A549 (cell line): ENCODE results near the gene KIF12. TPM values are rescaled to one million over a fixed set of nuclear protein-coding genes. Genes with fewer than 3 reads are reported as not detected.

ENCODE experiments used
- ATAC-seq, 2 experiments: fragments of 200-7000 bp in 1 of 2; fragments of >200 bp in 1 of 2; cut with Nextera tagmentation in 1 of 2; cut with Tn5 transposase in 1 of 2; 3 replicates each; pipeline versions ENCODE4 v1.8.0 to v1.9.1; 2018 to 2020; ENCODE audit warnings: mild to moderate bottlenecking in 1 of 2, moderate library complexity in 1 of 2
- CTCF ChIA-PET: fragments of 300-600 bp; sonication (Branson Sonifier 250); formaldehyde crosslinking; extraction: SDS; loops from one replicate; lab custom pipeline; 2021; ENCODE audit warnings: antibody characterized with exemption, inconsistent platforms; lab: Yijun Ruan, JAX
- POLR2A ChIA-PET: fragments of 350-600 bp; formaldehyde crosslinking; extraction: SDS; loops from one replicate; lab custom pipeline; 2021; ENCODE audit warnings: antibody characterized with exemption, inconsistent platforms; lab: Yijun Ruan, JAX
- DNase-seq, 2 experiments: peaks; one replicate each; pipeline versions ENCODE4 v3.0.0 to v3.0.0-alpha.2; 2011 to 2016; ENCODE audit warnings: low read depth in 1 of 2, low spot score in 1 of 2
- FAIRE-seq: peaks from 2 replicates; lab custom pipeline; 2011; peaks lifted over from hg19 to GRCh38; lab: Jason Lieb, UNC
- H3K27ac ChIP-seq, 2 experiments: fragments of >200 bp; sonication (Bioruptor Twin); formaldehyde crosslinking; 3 replicates each; pipeline ENCODE4 v1.5.1; 2016 to 2017
- H3K4me1 ChIP-seq: fragments of >200 bp; sonication (Bioruptor Twin); formaldehyde crosslinking; 3 replicates; pipeline ENCODE4 v1.6.1; 2016
- H3K4me2 ChIP-seq: fragments of >200 bp; sonication (Bioruptor Twin); formaldehyde crosslinking; 3 replicates; pipeline ENCODE4 v1.6.1; 2016
- H3K4me3 ChIP-seq: fragments of >200 bp; sonication (Bioruptor Twin); formaldehyde crosslinking; 3 replicates; pipeline ENCODE4 v1.5.1; 2016
- H3K9me3 ChIP-seq: fragments of >200 bp; sonication (Bioruptor Twin); formaldehyde crosslinking; 3 replicates; pipeline ENCODE4 v1.6.1; 2016
- ATOH8 ChIP-seq: fragments of 250-450 bp; sonication (Bioruptor Pico); IDR thresholded peaks from 2 replicates; pipeline ENCODE4 v1.5.0; 2020; ENCODE audit warnings: low read depth, mild to moderate bottlenecking, moderate library complexity
- BCL3 ChIP-seq: fragments of >200 bp; sonication (Bioruptor Twin); formaldehyde crosslinking; IDR thresholded peaks from 3 replicates; pipeline ENCODE4 v1.6.1; 2016
- BHLHE40 ChIP-seq: IDR thresholded peaks from 2 replicates; pipeline ENCODE4 v1.6.1; 2012; ENCODE audit warnings: low read depth, low read length, inconsistent platforms
- CHD2 ChIP-seq: fragments of 150-350 bp; IDR thresholded peaks from 2 replicates; pipeline ENCODE4 v1.6.1; 2014; ENCODE audit warnings: low read length; ENCODE audit not compliant: partially characterized antibody
- CTCF ChIP-seq: fragments of >200 bp; sonication (Bioruptor Twin); formaldehyde crosslinking; IDR thresholded peaks from 3 replicates; pipeline ENCODE4 v1.5.1; 2016
- E2F6 ChIP-seq: IDR thresholded peaks from 2 replicates; pipeline ENCODE4 v1.6.1; 2012; ENCODE audit warnings: low read depth, borderline replicate concordance
- ELK1 ChIP-seq: fragments of 150-350 bp; IDR thresholded peaks from 2 replicates; pipeline ENCODE4 v1.6.1; 2014; ENCODE audit warnings: low read depth, mild to moderate bottlenecking, low read length
- EP300 ChIP-seq, 2 experiments: fragments of >200 bp; sonication (Bioruptor Twin); formaldehyde crosslinking; IDR thresholded peaks; 2 replicates in 1 of 2; 3 replicates in 1 of 2; pipeline ENCODE4 v1.6.1; 2016 to 2017
- ESRRA ChIP-seq: fragments of 150-350 bp; IDR thresholded peaks from 2 replicates; pipeline ENCODE4 v1.6.1; 2014; ENCODE audit warnings: mild to moderate bottlenecking, low read length, borderline replicate concordance
- FOSL2 ChIP-seq, 2 experiments: fragments of 450-650 bp in 1 of 2; fragments of >200 bp in 1 of 2; sonication (Bioruptor Twin) in 1 of 2; formaldehyde crosslinking; IDR thresholded peaks; 2 replicates each; pipeline versions ENCODE4 v1.5.0 to v1.6.1; 2016 to 2020; ENCODE audit warnings: mild to moderate bottlenecking in 1 of 2, moderate library complexity in 1 of 2
- HDAC2 ChIP-seq: fragments of 200-600 bp; sonication (generic); IDR thresholded peaks from 2 replicates; pipeline ENCODE4 v1.6.1; 2016
- HOXA7 ChIP-seq: fragments of 250-450 bp; sonication (Bioruptor Pico); IDR thresholded peaks from 2 replicates; pipeline ENCODE4 v1.5.0; 2020; ENCODE audit warnings: mild to moderate bottlenecking, moderate library complexity
- JUNB ChIP-seq: fragments of >200 bp; sonication (Bioruptor Twin); formaldehyde crosslinking; IDR thresholded peaks from 2 replicates; pipeline ENCODE4 v1.6.1; 2016
- KDM5A ChIP-seq: fragments of 200-600 bp; sonication (generic); IDR thresholded peaks from 2 replicates; pipeline ENCODE4 v1.6.1; 2016; ENCODE audit warnings: antibody characterized with exemption, mild to moderate bottlenecking
- MAX ChIP-seq: IDR thresholded peaks from 2 replicates; pipeline ENCODE4 v1.6.1; 2012
- NPAS2 ChIP-seq: fragments of 250-450 bp; sonication (Bioruptor Pico); IDR thresholded peaks from 2 replicates; pipeline ENCODE4 v1.8.0; 2022; ENCODE audit warnings: mild to moderate bottlenecking, moderate library complexity, borderline replicate concordance
- PHF8 ChIP-seq: fragments of 200-600 bp; sonication (generic); IDR thresholded peaks from 2 replicates; pipeline ENCODE4 v1.6.1; 2016; ENCODE audit warnings: low read depth, mild to moderate bottlenecking, antibody characterized with exemption, moderate library complexity, borderline replicate concordance
- POLR2AphosphoS2 ChIP-seq: conservative IDR thresholded peaks from 2 replicates; pipeline ENCODE4 v1.6.1; 2012; ENCODE audit warnings: low read length, improper control_type of control experiment, inconsistent platforms
- RARB ChIP-seq: fragments of 250-450 bp; sonication (Bioruptor Pico); IDR thresholded peaks from 2 replicates; pipeline ENCODE4 v1.8.0; 2021; ENCODE audit warnings: mild to moderate bottlenecking, moderate library complexity
- RNF2 ChIP-seq: fragments of 200-600 bp; sonication (generic); IDR thresholded peaks from 2 replicates; pipeline ENCODE4 v1.6.1; 2016; ENCODE audit warnings: low read depth, mild to moderate bottlenecking, antibody characterized with exemption, moderate library complexity, borderline replicate concordance
- SMC3 ChIP-seq: fragments of >200 bp; sonication (Bioruptor Twin); formaldehyde crosslinking; IDR thresholded peaks from 3 replicates; pipeline ENCODE4 v1.6.1; 2018; ENCODE audit warnings: inconsistent platforms
- TFCP2L1 ChIP-seq: fragments of 250-450 bp; sonication (Bioruptor Pico); IDR thresholded peaks from 2 replicates; pipeline ENCODE4 v1.5.0; 2021; ENCODE audit warnings: mild to moderate bottlenecking
- ZC3H11A ChIP-seq: fragments of 450-650 bp; IDR thresholded peaks from 2 replicates; pipeline ENCODE4 v1.6.1; 2014; ENCODE audit warnings: antibody characterized with exemption, mild to moderate bottlenecking
- ZFP36 ChIP-seq: fragments of 450-650 bp; IDR thresholded peaks from 2 replicates; pipeline ENCODE4 v1.6.1; 2014; ENCODE audit warnings: borderline replicate concordance; ENCODE audit not compliant: partially characterized antibody
- WGBS: methylation state at CpG from one replicate; pipeline ENCODE4 v1.1.6; 2017; ENCODE audit errors: missing lambda C conversion rate; 5-methylcytosine and 5-hydroxymethylcytosine counted together
- polyA plus RNA-seq, 4 experiments: library from polyadenylated mRNA; depleted of rRNA in 3 of 4; stranded (reverse); fragments of >200 nt; fragmentation: RNase III in 1 of 4; extraction: RNeasy Plus Mini Kit Qiagen cat#74134 plus additional on column Dnase treatment in 1 of 4; gene quantifications; 2 replicates in 3 of 4; 3 replicates in 1 of 4; pipeline ENCODE4 v1.2.3, GENCODE V29; 2011 to 2017
- TF ChIP-seq, protein P1 (sequence below): fragments of >200 bp; sonication (Bioruptor Twin); formaldehyde crosslinking; IDR thresholded peaks from 2 replicates; pipeline ENCODE4 v1.6.1; 2016
- TF ChIP-seq, protein P2 (sequence below): fragments of 250-450 bp; sonication (Bioruptor Pico); IDR thresholded peaks from 2 replicates; pipeline ENCODE4 v1.5.0; 2021; ENCODE audit warnings: mild to moderate bottlenecking, moderate library complexity, borderline replicate concordance
- TF ChIP-seq, protein P3 (sequence below): fragments of 200-600 bp; sonication (generic); IDR thresholded peaks from 2 replicates; pipeline ENCODE4 v1.6.1; 2016; ENCODE audit warnings: antibody characterized with exemption, mild to moderate bottlenecking, moderate library complexity

KIF12 gene
- polyA plus RNA-seq, 2 of the 4 experiments (the other 2 are of a cell fraction) = 6.0 to 6.3 TPM

DNA sequence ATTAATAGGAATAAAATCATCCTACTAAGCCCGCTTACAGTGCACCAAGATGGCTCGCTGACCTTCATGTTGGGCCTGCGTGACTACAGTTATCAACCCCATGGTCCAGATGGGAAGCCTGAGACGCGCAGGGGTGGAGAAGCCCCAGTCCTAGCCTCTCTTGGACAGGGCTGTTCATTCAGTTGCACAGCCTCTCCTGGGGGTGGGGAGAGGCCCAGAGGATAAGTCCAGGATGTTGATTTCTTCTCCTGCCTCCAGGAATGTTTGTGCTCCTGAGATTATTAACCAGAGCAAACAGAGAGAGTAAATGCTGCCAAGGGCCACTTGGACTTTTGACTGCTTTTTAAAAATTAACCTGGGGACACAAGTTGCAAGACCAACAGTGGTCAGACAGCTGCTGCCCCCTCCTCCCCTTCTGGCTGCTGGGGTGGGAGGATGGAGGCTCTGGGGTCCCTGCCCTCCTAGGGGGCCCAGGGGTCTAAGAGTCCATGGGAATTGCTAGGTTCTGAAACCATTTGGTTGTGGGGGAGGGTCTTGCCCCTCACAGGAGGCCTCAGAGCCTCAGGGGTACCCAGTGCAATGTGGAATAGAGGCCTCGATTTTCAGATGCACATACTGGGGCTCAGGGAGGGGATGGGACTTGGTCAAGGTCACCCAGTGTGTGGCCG lies 18.2 kb downstream of the KIF12 start:
- Histone ChIP-seq H3K4me3 (no peak overlapping the region), H3K4me1 (peaks cover 74% of the 10 kb centered on the region), H3K27ac (peak overlapping the region; percentile 93 to 94), H3K4me2 (peak overlapping the region; percentile 70), H3K9me3 (no peaks in the 10 kb centered on the region)
- ChIA-PET CTCF (interaction anchor here (0.9 to 10.1 kb wide), 11 partner anchors 9 to 317 kb away, joined by 3 to 191 read pairs (median 24); partner anchors contain the start of genes COL27A1 and KIF12), POLR2A (no interaction called here)
- FAIRE-seq (peak; percentile 97), ATAC-seq (peak; percentile 76 to 84), DNase-seq (peak; percentile 83 to 94)
- 2% methylated on average over 7 of the region's 7 CpGs for WGBS
- TF ChIP-seq ELK1 = no peak
- no peak for TF ChIP-seq RNF2
- TF ChIP-seq E2F6 = no peak; the same call in 1 of the 2 replicates
- TF ChIP-seq, protein P1, sequence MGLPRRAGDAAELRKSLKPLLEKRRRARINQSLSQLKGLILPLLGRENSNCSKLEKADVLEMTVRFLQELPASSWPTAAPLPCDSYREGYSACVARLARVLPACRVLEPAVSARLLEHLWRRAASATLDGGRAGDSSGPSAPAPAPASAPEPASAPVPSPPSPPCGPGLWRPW = no peak
- no peak for TF ChIP-seq BHLHE40
- no peak for TF ChIP-seq KDM5A
- TF ChIP-seq SMC3 = peak; percentile 19; the same call in 1 of the 3 replicates
- no peak for TF ChIP-seq FOSL2 (IDR thresholded peaks at IDR 0.05)
- TF ChIP-seq FOSL2 (CRISPR knock-in tag; IDR thresholded peaks at IDR 0.05) = peak; percentile 47
- no peak for TF ChIP-seq POLR2AphosphoS2
- TF ChIP-seq HDAC2 = no peak
- TF ChIP-seq ESRRA = no peak
- TF ChIP-seq PHF8 = no peak
- TF ChIP-seq, protein P2, sequence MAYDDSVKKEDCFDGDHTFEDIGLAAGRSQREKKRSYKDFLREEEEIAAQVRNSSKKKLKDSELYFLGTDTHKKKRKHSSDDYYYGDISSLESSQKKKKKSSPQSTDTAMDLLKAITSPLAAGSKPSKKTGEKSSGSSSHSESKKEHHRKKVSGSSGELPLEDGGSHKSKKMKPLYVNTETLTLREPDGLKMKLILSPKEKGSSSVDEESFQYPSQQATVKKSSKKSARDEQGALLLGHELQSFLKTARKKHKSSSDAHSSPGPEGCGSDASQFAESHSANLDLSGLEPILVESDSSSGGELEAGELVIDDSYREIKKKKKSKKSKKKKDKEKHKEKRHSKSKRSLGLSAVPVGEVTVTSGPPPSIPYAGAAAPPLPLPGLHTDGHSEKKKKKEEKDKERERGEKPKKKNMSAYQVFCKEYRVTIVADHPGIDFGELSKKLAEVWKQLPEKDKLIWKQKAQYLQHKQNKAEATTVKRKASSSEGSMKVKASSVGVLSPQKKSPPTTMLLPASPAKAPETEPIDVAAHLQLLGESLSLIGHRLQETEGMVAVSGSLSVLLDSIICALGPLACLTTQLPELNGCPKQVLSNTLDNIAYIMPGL = no peak
- TF ChIP-seq EP300 (IDR thresholded peaks at IDR 0.05) = peak; percentile 28 to 62; a peak in 2 of 5 replicates
- TF ChIP-seq, protein P3, sequence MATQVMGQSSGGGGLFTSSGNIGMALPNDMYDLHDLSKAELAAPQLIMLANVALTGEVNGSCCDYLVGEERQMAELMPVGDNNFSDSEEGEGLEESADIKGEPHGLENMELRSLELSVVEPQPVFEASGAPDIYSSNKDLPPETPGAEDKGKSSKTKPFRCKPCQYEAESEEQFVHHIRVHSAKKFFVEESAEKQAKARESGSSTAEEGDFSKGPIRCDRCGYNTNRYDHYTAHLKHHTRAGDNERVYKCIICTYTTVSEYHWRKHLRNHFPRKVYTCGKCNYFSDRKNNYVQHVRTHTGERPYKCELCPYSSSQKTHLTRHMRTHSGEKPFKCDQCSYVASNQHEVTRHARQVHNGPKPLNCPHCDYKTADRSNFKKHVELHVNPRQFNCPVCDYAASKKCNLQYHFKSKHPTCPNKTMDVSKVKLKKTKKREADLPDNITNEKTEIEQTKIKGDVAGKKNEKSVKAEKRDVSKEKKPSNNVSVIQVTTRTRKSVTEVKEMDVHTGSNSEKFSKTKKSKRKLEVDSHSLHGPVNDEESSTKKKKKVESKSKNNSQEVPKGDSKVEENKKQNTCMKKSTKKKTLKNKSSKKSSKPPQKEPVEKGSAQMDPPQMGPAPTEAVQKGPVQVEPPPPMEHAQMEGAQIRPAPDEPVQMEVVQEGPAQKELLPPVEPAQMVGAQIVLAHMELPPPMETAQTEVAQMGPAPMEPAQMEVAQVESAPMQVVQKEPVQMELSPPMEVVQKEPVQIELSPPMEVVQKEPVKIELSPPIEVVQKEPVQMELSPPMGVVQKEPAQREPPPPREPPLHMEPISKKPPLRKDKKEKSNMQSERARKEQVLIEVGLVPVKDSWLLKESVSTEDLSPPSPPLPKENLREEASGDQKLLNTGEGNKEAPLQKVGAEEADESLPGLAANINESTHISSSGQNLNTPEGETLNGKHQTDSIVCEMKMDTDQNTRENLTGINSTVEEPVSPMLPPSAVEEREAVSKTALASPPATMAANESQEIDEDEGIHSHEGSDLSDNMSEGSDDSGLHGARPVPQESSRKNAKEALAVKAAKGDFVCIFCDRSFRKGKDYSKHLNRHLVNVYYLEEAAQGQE = no peak
- TF ChIP-seq RARB = no peak
- TF ChIP-seq NPAS2 (CRISPR knock-in tag) = no peak
- TF ChIP-seq CTCF = no peak
- TF ChIP-seq ATOH8 (CRISPR knock-in tag) = no peak
- TF ChIP-seq HOXA7 (CRISPR knock-in tag) = no peak
- no peak for TF ChIP-seq TFCP2L1 (CRISPR knock-in tag)
- TF ChIP-seq JUNB = peak; percentile 45
- TF ChIP-seq ZFP36 = no peak
- no peak for TF ChIP-seq CHD2
- no peak for TF ChIP-seq ZC3H11A
- peak; percentile 58; the same call in 1 of the 2 replicates for TF ChIP-seq MAX
- TF ChIP-seq BCL3 = no peak
